Naive B cell (primary cell): Measurements from ENCODE around the gene ACE. TPM values are rescaled to one million over a fixed set of nuclear protein-coding genes. Genes with fewer than 3 reads are reported as not detected.

ENCODE experiments used
- ATAC-seq, 2 donors: fragments of 150-1000 bp; cut with Tn5 transposase; 2 replicates each; pipeline ENCODE4 v1.10.0; 2021; ENCODE audit warnings: low read depth in 2 of 2, mild to moderate bottlenecking in 2 of 2, moderate library complexity in 2 of 2
- DNase-seq: peaks from one replicate; pipeline ENCODE4 v3.0.0; 2022
- H3K27ac Mint-ChIP-seq, 6 donors: one replicate each; pipeline ENCODE4 v1.8.0; 2020 to 2022; ENCODE audit warnings: mild to moderate bottlenecking in 6 of 6, mixed read lengths in 6 of 6, moderate library complexity in 5 of 6, inconsistent platforms in 2 of 6
- H3K27me3 Mint-ChIP-seq, 3 donors: one replicate each; pipeline ENCODE4 v1.8.0; 2021 to 2022; ENCODE audit warnings: mixed read lengths in 3 of 3, mild to moderate bottlenecking in 1 of 3
- H3K36me3 Mint-ChIP-seq, 2 donors: one replicate each; pipeline ENCODE4 v1.8.0; 2020 to 2022; ENCODE audit warnings: mixed read lengths in 2 of 2, inconsistent platforms in 1 of 2, mild to moderate bottlenecking in 1 of 2
- H3K4me1 Mint-ChIP-seq, 3 donors: one replicate each; pipeline ENCODE4 v1.8.0; 2020 to 2022; ENCODE audit warnings: mixed read lengths in 3 of 3, inconsistent platforms in 1 of 3, mild to moderate bottlenecking in 1 of 3, moderate library complexity in 1 of 3
- H3K4me3 Mint-ChIP-seq, 8 donors: one replicate each; pipeline ENCODE4 v1.8.0; 2020 to 2022; ENCODE audit warnings: mild to moderate bottlenecking in 8 of 8, mixed read lengths in 8 of 8, moderate library complexity in 8 of 8, inconsistent platforms in 2 of 8
- H3K9me3 Mint-ChIP-seq, 7 donors: one replicate each; pipeline ENCODE4 v1.8.0; 2020 to 2022; ENCODE audit warnings: mixed read lengths in 7 of 7, mild to moderate bottlenecking in 5 of 7, inconsistent platforms in 2 of 7, moderate library complexity in 1 of 7
- polyA plus RNA-seq, 6 donors: library from polyadenylated mRNA; unstranded; fragments of 300-500 nt; fragmentation: Illumina TruSeq; gene quantifications; one replicate each; pipeline ENCODE4 v1.2.3, GENCODE V29; 2021; ENCODE audit warnings: low read depth in 6 of 6

ACE gene
- polyA plus RNA-seq, 6 donors from 2014 or later: not detected

DNA sequence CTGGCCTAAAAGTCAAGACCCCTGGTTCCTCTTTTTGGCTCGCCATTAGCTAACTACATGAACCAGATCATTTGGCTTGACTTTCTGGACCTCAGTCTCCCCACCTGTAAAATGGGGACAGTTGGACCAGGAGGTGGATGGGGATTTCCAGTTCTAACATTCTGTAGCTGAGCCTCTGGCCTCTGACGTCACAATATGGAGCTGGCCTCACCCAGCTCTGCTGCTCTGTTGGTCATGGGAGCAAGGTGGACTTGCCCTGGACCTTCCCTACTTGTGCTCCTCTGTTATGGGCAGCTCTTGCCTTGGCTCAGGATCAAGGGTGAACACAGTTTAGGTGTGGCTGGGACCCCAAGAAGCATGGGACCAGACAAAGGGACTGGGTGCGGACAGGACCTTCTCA is 29.8 kb downstream of the ACE start:
- Mint-ChIP-seq H3K4me3 (no peak overlapping the region), H3K36me3 (peaks cover 4 to 9% of the 10 kb centered on the region in 2 donors), H3K27ac (no peak overlapping the region), H3K27me3 (peaks cover 30 to 68% (median 62%) of the 10 kb centered on the region in 3 donors), H3K4me1 (peaks cover 0 to under 1% (median 0%) of the 10 kb centered on the region in 3 donors), H3K9me3 (peaks cover 5 to 9% (median 7%) of the 10 kb centered on the region in 7 donors)
- DNase-seq (no peak), ATAC-seq (no peak)

DNA sequence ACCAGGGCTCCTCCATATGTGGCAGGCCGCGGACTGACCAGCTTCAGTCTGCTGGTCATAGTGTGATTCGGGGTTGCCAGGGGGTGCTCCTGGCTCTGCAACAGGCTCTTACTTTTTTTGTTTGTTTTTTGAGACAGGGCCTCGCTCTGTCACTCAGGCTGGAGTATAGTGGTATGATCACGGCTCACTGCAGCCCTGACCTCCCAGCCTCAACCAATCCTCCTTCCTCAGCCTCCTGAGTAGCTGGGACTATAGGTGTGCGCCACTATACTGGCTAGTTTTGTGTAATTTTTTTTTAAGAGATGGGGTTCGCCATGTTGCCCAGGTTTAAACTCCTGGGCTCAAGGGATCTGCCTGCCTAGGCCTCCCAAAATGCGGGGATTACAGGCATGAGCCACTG is 34.5 kb downstream of the ACE start:
- Mint-ChIP-seq H3K4me1 (peaks cover 0 to 1% (median 0%) of the 10 kb centered on the region in 3 donors), H3K36me3 (peaks cover 0 to 4% of the 10 kb centered on the region in 2 donors)

DNA sequence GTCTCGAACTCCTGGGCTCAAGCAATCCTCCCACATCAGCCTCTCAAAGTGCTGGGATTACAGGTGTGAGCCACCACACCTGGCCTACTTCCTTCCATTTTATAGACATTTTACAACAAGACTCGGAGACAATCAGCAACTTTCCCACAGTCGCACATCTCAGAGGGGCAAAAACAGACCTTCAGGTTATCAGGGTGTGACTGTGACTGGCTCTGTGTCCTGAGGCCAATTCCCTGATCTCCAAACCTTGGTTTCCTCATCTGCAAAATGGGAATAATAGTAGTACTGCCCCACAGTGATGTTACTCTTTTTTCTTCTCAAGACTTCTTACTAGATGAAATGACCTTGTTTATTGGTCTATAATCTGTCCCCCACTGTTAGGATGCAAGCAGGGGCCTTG is 35.5 kb downstream of the ACE start:
- Mint-ChIP-seq H3K9me3 (no peaks in the 10 kb centered on the region), H3K4me1 (peaks cover 0 to 1% (median 0%) of the 10 kb centered on the region in 3 donors), H3K27ac (no peak overlapping the region), H3K36me3 (no peaks in the 10 kb centered on the region), H3K4me3 (no peak overlapping the region), H3K27me3 (peaks cover 8 to 45% (median 31%) of the 10 kb centered on the region in 3 donors)
- no peak for DNase-seq
- ATAC-seq: no peak

More for the DNA sequence above, 34.5 kb downstream of the ACE start:
- ATAC-seq (no peak), DNase-seq (no peak)
- no peak overlapping the region for H3K27ac Mint-ChIP-seq
- H3K4me3 Mint-ChIP-seq: no peak overlapping the region
- H3K9me3 Mint-ChIP-seq: peaks cover 0 to 2% (median 0%) of the 10 kb centered on the region in 7 donors
- peaks cover 4 to 45% (median 42%) of the 10 kb centered on the region in 3 donors for H3K27me3 Mint-ChIP-seq

DNA sequence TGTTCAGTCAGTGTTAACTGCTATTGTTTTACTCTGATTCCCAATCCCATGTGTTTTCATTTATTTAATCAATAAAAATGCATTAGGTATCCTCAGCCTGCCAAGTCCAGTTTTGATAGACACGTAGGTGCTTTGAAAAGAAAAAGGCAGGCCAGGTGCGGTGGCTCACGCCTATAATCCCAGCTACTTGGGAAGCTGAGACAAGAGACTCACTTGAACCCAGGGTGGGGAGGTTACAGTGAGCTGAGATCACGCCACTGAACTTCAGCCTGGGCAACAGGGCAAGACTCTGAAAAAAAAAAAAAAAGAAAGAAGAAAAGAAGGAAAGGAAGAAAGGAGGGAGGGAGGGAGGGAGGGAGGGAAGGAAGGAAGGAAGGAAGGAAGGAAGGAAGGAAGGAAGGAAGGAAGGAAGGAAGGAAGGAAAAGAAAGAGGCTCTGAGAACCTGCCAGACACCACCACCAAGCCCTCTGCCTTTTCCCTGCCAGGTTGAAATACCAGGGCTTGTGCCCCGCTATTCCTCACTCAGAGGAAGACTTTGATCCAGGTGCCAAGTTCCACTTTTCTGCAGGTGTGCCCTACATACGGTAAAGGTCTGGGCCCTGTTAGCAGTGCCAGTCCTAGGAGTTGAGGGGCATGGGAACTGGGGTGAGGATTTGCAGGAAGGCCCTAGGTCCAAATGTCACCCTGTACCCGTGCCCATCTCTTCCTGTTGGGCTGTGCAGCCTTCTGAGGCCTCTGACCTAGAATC is 36.2 kb downstream of the ACE start:
- H3K36me3 Mint-ChIP-seq: no peaks in the 10 kb centered on the region
- peaks cover 0 to 1% (median 0%) of the 10 kb centered on the region in 3 donors for H3K4me1 Mint-ChIP-seq
- H3K27ac Mint-ChIP-seq: peak overlapping the region in 1 of 6 donors; percentile 73
- ATAC-seq (no peak), DNase-seq (no peak)
- peaks cover 13 to 49% (median 28%) of the 10 kb centered on the region in 3 donors for H3K27me3 Mint-ChIP-seq
- H3K4me3 Mint-ChIP-seq: no peak overlapping the region
- H3K9me3 Mint-ChIP-seq: no peaks in the 10 kb centered on the region

DNA sequence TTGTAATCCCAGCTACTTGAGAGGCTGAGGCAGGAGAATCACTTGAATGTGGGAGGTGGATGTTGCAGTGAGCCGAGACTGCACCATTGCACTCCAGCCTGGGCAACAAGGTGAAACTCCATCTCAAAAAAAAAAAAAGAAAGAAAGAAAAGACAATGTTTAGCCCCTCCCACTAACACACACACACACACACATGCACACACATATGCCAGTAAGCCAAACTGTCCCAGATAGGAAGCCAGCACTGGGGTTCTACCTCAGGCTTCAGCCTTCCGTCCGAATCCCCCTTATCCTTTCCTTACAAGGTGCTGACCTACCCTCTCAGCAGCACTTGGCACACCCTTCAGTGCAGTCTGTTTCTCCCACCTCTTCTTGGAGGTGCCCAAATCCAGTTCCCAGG is 37.6 kb downstream of the ACE start:
- Mint-ChIP-seq H3K36me3 (no peaks in the 10 kb centered on the region), H3K9me3 (no peaks in the 10 kb centered on the region), H3K4me3 (no peak overlapping the region), H3K27ac (no peak overlapping the region), H3K4me1 (peaks cover 0 to 1% (median 0%) of the 10 kb centered on the region in 3 donors), H3K27me3 (peaks cover 15 to 48% (median 31%) of the 10 kb centered on the region in 3 donors)
- no peak for DNase-seq
- ATAC-seq: no peak

DNA sequence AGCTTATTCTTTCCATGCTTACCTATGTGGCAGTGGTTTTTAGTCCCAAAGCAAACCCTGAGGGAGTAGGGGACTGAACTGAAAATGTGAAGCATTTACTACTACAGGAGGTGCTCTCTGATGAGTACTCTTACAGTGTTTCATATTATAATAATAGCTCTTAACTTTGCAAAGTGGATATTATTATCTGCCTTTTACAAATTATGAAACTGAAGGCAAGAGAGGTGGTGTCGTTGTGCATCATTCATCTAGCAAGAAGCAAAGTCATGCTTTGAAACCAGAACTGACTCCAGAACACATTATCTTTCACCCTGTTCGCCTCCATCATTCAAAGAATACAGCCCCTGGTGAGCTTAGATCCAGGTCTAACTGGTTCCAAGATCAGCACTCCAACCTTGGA is 38.1 kb downstream of the ACE start:
- DNase-seq (no peak), ATAC-seq (no peak)
- Mint-ChIP-seq H3K4me1 (peaks cover 0 to 1% (median 0%) of the 10 kb centered on the region in 3 donors), H3K9me3 (no peaks in the 10 kb centered on the region), H3K36me3 (no peaks in the 10 kb centered on the region), H3K4me3 (no peak overlapping the region), H3K27me3 (peaks cover 17 to 47% (median 32%) of the 10 kb centered on the region in 3 donors), H3K27ac (no peak overlapping the region)

DNA sequence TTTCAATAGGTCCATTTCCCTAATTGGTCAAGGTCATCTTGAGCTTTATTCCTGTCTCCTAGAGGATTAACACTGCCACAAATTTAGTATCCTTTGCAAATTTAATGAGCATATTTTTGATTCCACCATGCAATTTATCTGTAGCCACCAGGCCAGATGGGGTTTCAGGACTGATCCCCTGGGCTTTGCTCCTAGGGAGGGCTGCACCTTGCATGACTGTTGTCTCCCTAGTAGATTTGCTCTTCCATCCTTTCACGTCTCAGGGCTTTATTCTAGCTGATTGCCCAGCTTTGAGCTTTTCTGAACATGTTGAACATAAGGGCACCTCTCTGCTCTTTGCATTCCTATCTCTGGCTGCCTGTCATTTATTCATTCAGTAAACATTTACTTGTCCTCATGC is 38.6 kb downstream of the ACE start:
- ATAC-seq (no peak), DNase-seq (no peak)
- peaks cover 18 to 43% (median 31%) of the 10 kb centered on the region in 3 donors for H3K27me3 Mint-ChIP-seq
- peaks cover 0 to 1% (median 0%) of the 10 kb centered on the region in 3 donors for H3K4me1 Mint-ChIP-seq
- H3K36me3 Mint-ChIP-seq: no peaks in the 10 kb centered on the region
- H3K27ac Mint-ChIP-seq: no peak overlapping the region
- H3K4me3 Mint-ChIP-seq: no peak overlapping the region
- no peaks in the 10 kb centered on the region for H3K9me3 Mint-ChIP-seq

DNA sequence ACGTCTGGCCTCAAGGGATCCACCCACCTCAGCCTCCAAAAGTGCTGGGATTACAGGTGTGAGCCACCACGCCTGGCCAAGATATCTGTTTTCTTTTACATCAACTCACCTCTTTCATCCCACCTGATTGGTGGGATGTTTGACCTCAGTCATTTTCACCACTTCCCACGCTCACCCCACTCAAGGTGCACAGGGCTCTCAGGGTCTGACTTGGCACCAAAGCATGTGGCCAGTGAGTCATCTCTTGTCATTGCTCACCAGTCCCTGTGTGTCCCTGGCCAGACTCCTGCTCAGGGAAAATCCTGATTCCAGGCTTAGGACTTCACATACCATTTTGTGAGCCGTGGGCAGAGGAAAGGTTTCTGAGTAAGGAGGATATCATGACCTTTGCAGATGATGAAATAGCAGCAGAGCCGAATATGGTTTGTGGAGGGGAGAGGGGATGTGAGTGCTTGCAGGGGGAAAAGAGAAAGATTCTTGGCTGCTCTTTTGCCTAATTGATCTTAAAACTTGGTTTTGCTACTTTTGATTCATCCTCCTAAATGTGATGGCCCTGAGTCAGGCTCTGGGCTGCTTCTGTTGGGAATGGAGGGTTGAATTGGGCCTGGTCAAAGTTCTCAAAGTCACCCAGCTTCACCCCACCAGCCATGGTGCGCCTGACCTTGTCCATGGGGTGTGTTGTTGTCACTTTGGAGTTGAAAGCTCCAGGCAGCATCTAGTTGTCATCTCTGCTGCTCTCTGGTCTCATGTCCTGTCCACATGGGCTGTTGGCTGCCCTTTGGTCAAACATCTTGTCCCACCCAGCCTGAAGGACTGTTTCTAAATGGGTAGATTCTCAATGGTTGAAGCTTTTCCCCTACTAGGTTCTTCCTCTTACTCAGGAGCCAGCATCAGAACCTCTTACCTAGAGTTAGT is 40.3 kb downstream of the ACE start:
- Mint-ChIP-seq H3K4me3 (no peak overlapping the region), H3K36me3 (no peaks in the 10 kb centered on the region), H3K9me3 (no peaks in the 10 kb centered on the region), H3K4me1 (peaks cover 0 to 1% (median 0%) of the 10 kb centered on the region in 3 donors), H3K27ac (no peak overlapping the region), H3K27me3 (peaks cover 32 to 59% (median 47%) of the 10 kb centered on the region in 3 donors)
- DNase-seq (no peak), ATAC-seq (no peak)

DNA sequence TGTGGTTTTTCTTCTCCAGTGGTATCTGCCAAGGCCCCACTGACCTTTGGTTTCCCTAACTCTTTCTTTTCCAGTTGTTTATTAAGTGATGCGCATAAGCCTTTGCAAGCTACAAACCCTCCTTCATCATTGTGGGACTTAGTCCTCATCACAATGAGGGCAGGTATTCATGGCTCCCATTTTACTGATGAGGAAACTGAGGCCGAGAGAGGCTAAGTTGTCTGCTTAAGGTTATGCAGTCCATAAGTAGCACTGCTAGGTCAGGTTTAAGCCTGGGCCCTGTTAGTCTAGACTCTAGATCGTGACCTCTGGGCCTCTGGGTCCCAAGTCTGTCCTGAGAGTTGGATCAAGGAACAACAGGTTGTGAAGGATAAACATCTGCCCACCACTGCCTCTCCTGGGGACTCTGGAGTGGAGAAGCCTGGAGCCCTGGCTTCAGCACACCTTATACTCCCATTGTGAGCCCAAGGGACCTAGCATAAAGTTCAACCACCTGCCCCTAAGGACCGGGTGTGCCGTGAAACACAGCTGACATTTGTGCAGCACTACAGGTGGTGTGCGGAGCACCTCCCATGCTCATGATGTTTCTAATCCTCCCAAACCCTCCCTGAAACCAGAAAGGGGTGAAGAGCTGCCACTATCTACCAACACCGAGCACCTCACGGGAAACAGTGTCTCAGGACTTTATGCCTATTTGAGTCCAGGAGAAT is 41.1 kb downstream of the ACE start:
- ATAC-seq: no peak
- Mint-ChIP-seq H3K27ac (no peak overlapping the region), H3K4me3 (no peak overlapping the region), H3K9me3 (no peaks in the 10 kb centered on the region), H3K4me1 (peaks cover 0 to under 1% (median 0%) of the 10 kb centered on the region in 3 donors), H3K27me3 (peaks cover 34 to 62% (median 47%) of the 10 kb centered on the region in 3 donors), H3K36me3 (no peaks in the 10 kb centered on the region)
- DNase-seq: no peak

DNA sequence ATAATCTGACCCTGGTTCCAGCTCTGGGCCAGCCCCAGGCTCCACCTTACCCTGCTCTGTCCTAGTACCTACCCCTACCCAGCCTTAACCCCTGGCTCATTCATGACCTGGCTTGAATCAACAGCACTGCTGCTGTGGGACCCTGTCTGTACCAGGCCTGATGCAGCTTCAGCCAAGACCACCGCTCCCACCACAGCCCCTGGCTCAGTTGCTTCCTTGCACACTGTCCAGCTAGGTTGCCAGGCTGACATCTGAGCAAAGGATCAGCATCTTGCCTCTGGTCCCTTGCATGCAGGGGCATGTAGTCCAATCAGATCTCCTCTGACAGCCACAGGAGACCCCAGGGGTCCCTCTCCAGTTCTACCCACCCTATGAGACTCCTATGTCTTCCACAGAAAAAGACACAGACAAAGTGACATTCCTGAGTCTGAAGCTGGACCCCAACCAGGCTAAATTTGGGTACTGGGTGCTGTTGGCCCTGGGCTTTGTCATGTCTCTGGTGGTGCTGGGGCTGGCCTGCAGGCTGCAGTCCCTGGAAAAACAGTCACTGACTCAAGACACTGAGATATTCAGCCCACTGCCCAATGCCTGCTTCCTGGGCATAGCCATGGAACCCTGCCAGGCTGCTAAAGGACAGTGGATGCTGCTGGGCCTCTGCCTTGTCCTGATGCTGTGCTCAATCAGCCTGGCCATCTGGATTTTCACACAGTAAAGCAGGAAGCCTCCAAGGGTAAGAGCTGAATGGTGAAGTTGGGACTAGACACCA is 42.4 kb downstream of the ACE start:
- H3K27me3 Mint-ChIP-seq: peaks cover 41 to 66% (median 54%) of the 10 kb centered on the region in 3 donors
- ATAC-seq: no peak
- DNase-seq: no peak
- H3K4me3 Mint-ChIP-seq: no peak overlapping the region
- no peak overlapping the region for H3K27ac Mint-ChIP-seq
- H3K9me3 Mint-ChIP-seq: peaks cover 0 to 5% (median 0%) of the 10 kb centered on the region in 7 donors
- H3K4me1 Mint-ChIP-seq: peaks cover 0 to 9% (median 7%) of the 10 kb centered on the region in 3 donors
- peaks cover 0 to 8% of the 10 kb centered on the region in 2 donors for H3K36me3 Mint-ChIP-seq

DNA sequence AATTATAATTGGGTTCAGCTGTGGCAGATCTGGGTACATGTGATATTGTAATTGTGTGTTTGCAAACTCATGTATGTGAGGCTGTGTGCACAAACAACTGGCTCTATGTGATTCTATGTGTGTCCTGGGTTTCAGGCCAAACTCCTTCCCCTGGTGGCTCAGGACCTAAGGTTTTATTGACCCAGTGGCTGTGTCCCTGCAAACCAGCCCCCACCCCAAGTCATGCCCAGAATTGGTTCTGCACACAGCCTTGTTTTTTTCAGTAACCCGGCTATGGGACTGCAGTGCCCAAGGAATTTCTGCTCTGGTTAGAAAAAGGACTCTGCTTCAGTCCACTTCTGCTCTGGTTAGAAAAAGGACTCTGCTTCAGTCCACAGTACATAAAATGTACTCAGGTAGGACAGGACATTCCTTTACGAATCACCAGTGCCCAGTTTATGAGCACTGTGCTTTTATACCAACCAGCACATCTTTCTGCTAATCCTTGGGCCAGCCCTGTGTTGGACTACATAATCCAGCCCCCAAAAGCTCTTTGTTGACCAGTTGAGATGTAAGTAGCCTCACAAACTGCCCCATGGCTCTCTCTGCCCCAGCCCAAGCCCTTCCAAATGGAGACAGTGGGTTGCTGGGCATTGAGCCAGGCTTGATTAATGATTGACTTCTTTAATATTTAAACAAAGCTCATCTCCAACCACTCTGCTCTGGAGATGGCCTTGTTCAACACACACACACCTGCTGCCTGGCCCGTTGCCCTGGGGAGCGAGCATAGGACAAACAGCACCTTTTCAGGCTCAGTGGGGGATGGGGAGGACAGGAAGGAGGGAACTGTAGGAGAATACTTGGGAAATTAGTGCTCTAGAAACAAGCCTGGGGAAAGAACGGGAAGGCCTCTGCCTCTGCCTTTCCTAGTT is 43.4 kb downstream of the ACE start:
- ATAC-seq (no peak), DNase-seq (no peak)
- peak overlapping the region in 2 of 6 donors; percentile 6 to 61 for H3K27ac Mint-ChIP-seq
- H3K4me1 Mint-ChIP-seq: peaks cover 0 to 14% (median 7%) of the 10 kb centered on the region in 3 donors
- H3K4me3 Mint-ChIP-seq: no peak overlapping the region
- H3K9me3 Mint-ChIP-seq: peaks cover 0 to 5% (median 0%) of the 10 kb centered on the region in 7 donors
- H3K27me3 Mint-ChIP-seq: peaks cover 43 to 69% (median 63%) of the 10 kb centered on the region in 3 donors
- H3K36me3 Mint-ChIP-seq: peaks cover 0 to 8% of the 10 kb centered on the region in 2 donors
